IMR-90 (cell line): ENCODE results near the gene MAP1LC3B2. TPM values are rescaled to one million over a fixed set of nuclear protein-coding genes. Genes with fewer than 3 reads are reported as not detected.

Experiments used
- ATAC-seq: fragments of 200-7000 bp; cut with Tn5 transposase; 2 replicates; pipeline ENCODE4 v1.9.1; 2020; ENCODE audit warnings: low read depth, mild to moderate bottlenecking, moderate library complexity
- Bru-seq: library from RNA; stranded (reverse); fragments of 400-500 nt; gene quantifications from one replicate; lab custom pipeline; 2021; lab: Mats Ljungman, UMichigan
- BruChase-seq, 2 experiments: library from RNA; stranded (reverse); fragments of 400-500 nt; gene quantifications; one replicate each; lab custom pipeline; 2021; lab: Mats Ljungman, UMichigan
- BruUV-seq: library from RNA; stranded (reverse); fragments of 400-500 nt; replicated peaks from 2 replicates; lab custom pipeline; 2021; lab: Mats Ljungman, UMichigan
- CTCF ChIA-PET: fragments of 300-600 bp; formaldehyde crosslinking; extraction: SDS; loops from one replicate; lab custom pipeline; 2021; ENCODE audit warnings: antibody characterized with exemption; lab: Yijun Ruan, JAX
- POLR2A ChIA-PET: fragments of 300-600 bp; sonication (Branson Sonifier 250); formaldehyde crosslinking; loops from one replicate; lab custom pipeline; 2022; ENCODE audit warnings: antibody characterized with exemption; ENCODE audit not compliant: unreplicated experiment; lab: Charles Lee
- DNase-seq: peaks from one replicate; pipeline ENCODE4 v3.0.0; 2013
- H2AFZ ChIP-seq: replicated peaks from 2 replicates; pipeline ENCODE3; 2013; ENCODE audit warnings: low read length, mild to moderate bottlenecking; ENCODE audit not compliant: poor library complexity
- H2AK5ac ChIP-seq: 2 replicates; pipeline ENCODE4 v1.6.1; 2013; ENCODE audit warnings: low read depth, low read length, inconsistent platforms
- H2AK9ac ChIP-seq: replicated peaks from 2 replicates; pipeline ENCODE3; 2013; ENCODE audit warnings: mild to moderate bottlenecking, low read depth, low read length, moderate library complexity; ENCODE audit not compliant: poor library complexity
- H2BK120ac ChIP-seq: 2 replicates; pipeline ENCODE4 v1.6.1; 2013; ENCODE audit warnings: low read depth, low read length, inconsistent platforms
- H2BK15ac ChIP-seq: 3 replicates; pipeline ENCODE4 v1.6.1; 2013; ENCODE audit warnings: low read depth, low read length, inconsistent platforms
- H2BK20ac ChIP-seq: 2 replicates; pipeline ENCODE4 v1.6.1; 2013; ENCODE audit warnings: low read depth, mild to moderate bottlenecking, inconsistent platforms, low read length, moderate library complexity
- H2BK5ac ChIP-seq: 2 replicates; pipeline ENCODE4 v1.6.1; 2013; ENCODE audit warnings: mild to moderate bottlenecking, low read depth, low read length, inconsistent platforms; ENCODE audit not compliant: poor library complexity, severe bottlenecking
- H3K14ac ChIP-seq: replicated peaks from 2 replicates; pipeline ENCODE4 v1.6.1; 2013; ENCODE audit warnings: low read depth, low read length, inconsistent platforms
- H3K18ac ChIP-seq: 2 replicates; pipeline ENCODE4 v1.6.1; 2013; ENCODE audit warnings: low read depth, low read length, control low read depth
- H3K23ac ChIP-seq: 2 replicates; pipeline ENCODE4 v1.6.1; 2013; ENCODE audit warnings: low read depth, low read length, inconsistent platforms
- H3K27ac ChIP-seq: 2 replicates; pipeline ENCODE4 v1.5.1; 2013; ENCODE audit warnings: mild to moderate bottlenecking, control low read depth, low read length; ENCODE audit not compliant: insufficient read depth
- H3K27me3 ChIP-seq: 2 replicates; pipeline ENCODE4 v1.6.1; 2013; ENCODE audit warnings: low read length; ENCODE audit not compliant: control insufficient read depth, insufficient read depth
- H3K36me3 ChIP-seq: 2 replicates; pipeline ENCODE4 v1.6.1; 2013; ENCODE audit warnings: low read length, mixed read lengths; ENCODE audit not compliant: control insufficient read depth, insufficient read depth
- H3K4ac ChIP-seq: 2 replicates; pipeline ENCODE4 v1.6.1; 2013; ENCODE audit warnings: low read depth, low read length, inconsistent platforms
- H3K4me1 ChIP-seq: 2 replicates; pipeline ENCODE4 v1.6.1; 2013; ENCODE audit warnings: low read length, mixed read lengths; ENCODE audit not compliant: control insufficient read depth, insufficient read depth
- H3K4me2 ChIP-seq: 2 replicates; pipeline ENCODE4 v1.6.1; 2013; ENCODE audit warnings: low read depth, mild to moderate bottlenecking, control low read depth, low read length, moderate library complexity
- H3K4me3 ChIP-seq: 2 replicates; pipeline ENCODE4 v1.5.1; 2013; ENCODE audit warnings: low read depth, mild to moderate bottlenecking, control low read depth, low read length, moderate library complexity; ENCODE audit not compliant: insufficient read depth
- H3K56ac ChIP-seq: 2 replicates; pipeline ENCODE4 v1.6.1; 2013; ENCODE audit warnings: low read length, inconsistent platforms; ENCODE audit not compliant: insufficient read depth; ENCODE audit errors: extremely low read depth
- H3K79me1 ChIP-seq, 2 experiments: 2 replicates each; pipeline ENCODE4 v1.6.1; 2013; ENCODE audit warnings: low read length in 2 of 2, inconsistent platforms in 1 of 2, low read depth in 1 of 2
- H3K9ac ChIP-seq: 2 replicates; pipeline ENCODE4 v1.6.1; 2013; ENCODE audit warnings: low read depth, low read length, control low read depth
- H3K9me1 ChIP-seq: 2 replicates; pipeline ENCODE4 v1.6.1; 2013; ENCODE audit warnings: low read length, inconsistent platforms; ENCODE audit not compliant: insufficient read depth
- H3K9me3 ChIP-seq: 2 replicates; pipeline ENCODE4 v1.6.1; 2013; ENCODE audit warnings: low read length; ENCODE audit not compliant: control insufficient read depth, insufficient read depth
- H4K20me1 ChIP-seq: 2 replicates; pipeline ENCODE4 v1.6.1; 2013; ENCODE audit warnings: low read length, inconsistent platforms; ENCODE audit not compliant: insufficient read depth
- H4K5ac ChIP-seq: 2 replicates; pipeline ENCODE4 v1.6.1; 2013; ENCODE audit warnings: mild to moderate bottlenecking, low read depth, low read length, control low read depth
- H4K8ac ChIP-seq, 2 experiments: 2 replicates each; pipeline ENCODE4 v1.6.1; 2013; ENCODE audit warnings: low read depth in 2 of 2, low read length in 2 of 2, control low read depth in 1 of 2, inconsistent platforms in 1 of 2
- H4K91ac ChIP-seq: 2 replicates; pipeline ENCODE4 v1.6.1; 2013; ENCODE audit warnings: low read depth, low read length, inconsistent platforms; ENCODE audit not compliant: insufficient read depth
- CEBPB ChIP-seq: IDR thresholded peaks from 2 replicates; pipeline ENCODE4 v1.6.1; 2012; ENCODE audit warnings: low read depth, low read length, improper control_type of control experiment
- CHD1 ChIP-seq: IDR thresholded peaks from 2 replicates; pipeline ENCODE4 v1.6.1; 2012; ENCODE audit warnings: low read depth, low read length, improper control_type of control experiment
- CTCF ChIP-seq: conservative IDR thresholded peaks from 2 replicates; pipeline ENCODE4 v1.5.1; 2012; ENCODE audit warnings: mild to moderate bottlenecking, low read depth, low read length, improper control_type of control experiment
- FOS ChIP-seq: fragments of 150-350 bp; IDR thresholded peaks from 2 replicates; pipeline ENCODE4 v1.6.1; 2016; ENCODE audit warnings: low read depth, low read length
- MAFK ChIP-seq: IDR thresholded peaks from 2 replicates; pipeline ENCODE4 v1.6.1; 2012; ENCODE audit warnings: low read depth, low read length, improper control_type of control experiment
- MAZ ChIP-seq: IDR thresholded peaks from 2 replicates; pipeline ENCODE4 v1.6.1; 2012; ENCODE audit warnings: low read depth, mild to moderate bottlenecking, low read length, improper control_type of control experiment, moderate library complexity, borderline replicate concordance
- MXI1 ChIP-seq: IDR thresholded peaks from 2 replicates; pipeline ENCODE4 v1.6.1; 2012; ENCODE audit warnings: low read depth, mild to moderate bottlenecking, low read length, moderate library complexity, borderline replicate concordance
- NFE2L2 ChIP-seq: fragments of 150-350 bp; IDR thresholded peaks from 2 replicates; pipeline ENCODE4 v1.6.1; 2016; ENCODE audit warnings: low read depth, mild to moderate bottlenecking, low read length
- POLR2A ChIP-seq: IDR thresholded peaks from 2 replicates; pipeline ENCODE4 v1.6.1; 2012; ENCODE audit warnings: mild to moderate bottlenecking, low read depth, low read length
- RAD21 ChIP-seq: IDR thresholded peaks from 2 replicates; pipeline ENCODE4 v1.6.1; 2012; ENCODE audit warnings: low read length, improper control_type of control experiment
- RCOR1 ChIP-seq: IDR thresholded peaks from 2 replicates; pipeline ENCODE4 v1.6.1; 2012; ENCODE audit warnings: mild to moderate bottlenecking, low read length, improper control_type of control experiment; ENCODE audit not compliant: insufficient replicate concordance
- RFX5 ChIP-seq: IDR thresholded peaks from 2 replicates; pipeline ENCODE4 v1.8.0; 2012; ENCODE audit warnings: low read depth, mild to moderate bottlenecking, low read length, moderate library complexity
- SMC3 ChIP-seq: fragments of 150-350 bp; IDR thresholded peaks from 2 replicates; pipeline ENCODE4 v1.6.1; 2016; ENCODE audit warnings: low read depth, mild to moderate bottlenecking, antibody characterized with exemption, low read length, moderate library complexity
- USF2 ChIP-seq: fragments of 150-350 bp; IDR thresholded peaks from 2 replicates; pipeline ENCODE4 v1.6.1; 2017; ENCODE audit warnings: mild to moderate bottlenecking, antibody characterized with exemption, low read length, low read depth
- WGBS, 2 experiments: methylation state at CpG; one replicate each; pipeline versions ENCODE4 v1.1.5 to v1.1.7; 2013; ENCODE audit warnings: missing lambda C conversion rate in 2 of 2; ENCODE audit not compliant: insufficient read length in 1 of 2; ENCODE audit errors: extremely low coverage in 2 of 2; 5-methylcytosine and 5-hydroxymethylcytosine counted together
- dilution Hi-C: fragments of 300-500 bp; cut with HindIII; formaldehyde crosslinking; loops from one replicate; pipeline ENCODE4 v1.14.3; 2018; ENCODE audit warnings: low sequenced_read_pairs; ENCODE audit not compliant: unreplicated experiment
- in situ Hi-C: fragments of 300-500 bp; cut with MboI; formaldehyde crosslinking; loops from 3 replicates; pipeline ENCODE4 v1.14.3; 2019; ENCODE audit warnings: low sequenced_read_pairs, inconsistent platforms, mixed read lengths
- intact Hi-C: fragments of 100-400 bp; cut with micrococcal nuclease; formaldehyde crosslinking; loops from 2 replicates; pipeline ENCODE4 v1.10.0; 2022
- long read RNA-seq: library from polyadenylated mRNA; unstranded; transcript quantifications from one replicate; pipeline ENCODE4 v2.0.0, GENCODE V29; 2021; ENCODE audit not compliant: unreplicated experiment
- polyA plus RNA-seq, 3 experiments: library from polyadenylated mRNA; depleted of rRNA; stranded (reverse); fragments of >200 nt; gene quantifications; 2 replicates each; pipeline ENCODE4 v1.2.3, GENCODE V29; 2012; ENCODE audit warnings: low replicate concordance in 1 of 3
- total RNA-seq: library from RNA; depleted of rRNA; stranded (reverse); fragments of >200 nt; gene quantifications from 2 replicates; pipeline ENCODE4 v1.2.3, GENCODE V29; 2012; rRNA removed

MAP1LC3B2 gene
- 0.28 TPM in 1 of 2 replicates, not detected in the other for total RNA-seq
- 1.4 TPM in 2 replicates for polyA plus RNA-seq (2012; rRNA removed)
- 0.55 and 0.97 TPM in 2 replicates for polyA plus RNA-seq (2012; cell fraction: cytosol; rRNA removed)
- polyA plus RNA-seq (2012; cell fraction: nucleus; rRNA removed; ENCODE audit: low replicate concordance): 0.26 and 1.5 TPM in 2 replicates
- not detected for Bru-seq, nascent RNA
- percentile 16 among the genes with signal in this experiment for BruChase-seq, experiment 1, labeled RNA remaining after a 6-hour chase
- percentile 11 among the genes with signal in this experiment for BruChase-seq, experiment 2, labeled RNA remaining after a 2-hour chase
- long read RNA-seq: 0 reads

- Histone ChIP-seq H3K9me1 (no peaks in the 10 kb centered on the region), H3K9ac (no peak within 1 kb of the TSS), H4K8ac (no peak within 1 kb of the TSS), H3K4me2 (no peak within 1 kb of the TSS), H2AK5ac (no peak within 1 kb of the TSS), H2AFZ (peak within 1 kb of the TSS; percentile 52), H2BK5ac (no peak within 1 kb of the TSS), H3K36me3 (no peaks in the 10 kb centered on the region), H3K27me3 (no peaks in the 10 kb centered on the region), H3K4ac (peak within 1 kb of the TSS; percentile 23; the same call in 1 of the 2 replicates), H4K91ac (no peak within 1 kb of the TSS), H4K20me1 (no peaks in the 10 kb centered on the region), H3K23ac (no peak within 1 kb of the TSS), H3K14ac (no peak within 1 kb of the TSS), H4K5ac (no peak within 1 kb of the TSS), H2BK15ac (no peak within 1 kb of the TSS), H2BK120ac (no peak within 1 kb of the TSS), H2BK20ac (no peak within 1 kb of the TSS), H3K4me3 (no peak within 1 kb of the TSS), H3K56ac (no peak within 1 kb of the TSS), H3K18ac (no peak within 1 kb of the TSS; the same call in 1 of the 2 replicates), H3K9me3 (no peaks in the 10 kb centered on the region; the same call in 1 of the 2 replicates), H3K79me1 (no peaks in the 10 kb centered on the region), H3K4me1 (peaks cover 2% of the 10 kb centered on the region; the same call in 1 of the 2 replicates), H3K27ac (no peak within 1 kb of the TSS), H2AK9ac (peak within 1 kb of the TSS; percentile 25)
- dilution Hi-C loops (no loop called here), intact Hi-C loops (no loop called here), in situ Hi-C loops (no loop called here)
- peak; percentile 39 for DNase-seq
- ChIA-PET CTCF (interaction anchor here (0.6 to 0.7 kb wide), 2 partner anchors 18 to 197 kb away, joined by 3 to 4 read pairs; no protein-coding TSS in a partner anchor), POLR2A (interaction anchor here (0.5 kb wide), 1 partner anchor 138 kb away, joined by 3 read pairs; no protein-coding TSS in a partner anchor)
- 73% methylated on average over 4 of the region's 19 CpGs; no CpG with 5 or more reads in 1 of the 2 experiments for WGBS, 2 experiments
- no peak for TF ChIP-seq MXI1
- no peak for TF ChIP-seq POLR2A
- TF ChIP-seq MAFK: peak; percentile 95
- TF ChIP-seq FOS: no peak
- TF ChIP-seq SMC3: no peak
- TF ChIP-seq NFE2L2: peak; percentile 46; the same call in 1 of the 2 replicates
- no peak for TF ChIP-seq USF2
- TF ChIP-seq CTCF: no peak
- TF ChIP-seq MAZ: no peak
- TF ChIP-seq RFX5: no peak
- no peak for TF ChIP-seq CHD1
- TF ChIP-seq RCOR1: no peak
- no peak for TF ChIP-seq CEBPB
- TF ChIP-seq RAD21: no peak
- BruUV-seq: no TSS peak
- ATAC-seq: peak; percentile 11; the same call in 1 of the 2 replicates
Measured at GRCh38 chr12:116559162-116559935, at the start of gene MAP1LC3B2. Gene MAP1LC3B2 (plus strand): TSS chr12:116559381. CDS start chr12:116575943, 16,562 bp downstream.
